Activated CD8-positive, alpha-beta memory T cell treated with anti-CD3 and anti-CD28 coated beads, Interleukin-2, amount 50 U/mL, for 48 hours (primary cell): ENCODE results near the gene PRRG2.
"Not testable (repeated sequence)": the region's sequence is repeated elsewhere in the genome, so short reads cannot be mapped to it uniquely, and the experiment has no call there.

Source experiments
- DNase-seq: peaks from one replicate; pipeline ENCODE4 v3.0.0-alpha.2; 2020

Gene PRRG2

GRCh38 chr19:49614096-49614833 is 33.1 kb downstream of the PRRG2 start:
- peak; percentile 68 for DNase-seq

DNA sequence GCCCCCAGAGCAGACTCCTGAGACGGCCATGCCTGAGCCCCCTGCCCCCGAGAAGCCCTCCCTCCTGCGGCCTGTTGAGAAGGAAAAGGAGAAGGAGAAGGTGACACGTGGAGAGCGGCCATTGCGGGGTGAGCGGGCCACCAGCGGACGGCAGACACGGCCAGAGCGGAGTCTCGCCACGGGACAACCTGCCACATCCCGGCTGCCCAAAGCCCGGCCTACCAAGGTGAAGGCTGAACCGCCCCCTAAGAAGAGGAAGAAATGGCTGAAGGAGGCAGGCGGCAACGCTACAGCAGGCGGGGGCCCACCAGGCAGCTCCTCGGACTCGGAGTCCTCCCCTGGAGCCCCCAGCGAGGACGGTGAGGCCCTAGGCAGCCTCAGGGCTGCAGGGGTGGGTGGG is 34.7 kb downstream of the PRRG2 start:
- DNase-seq: no peak

GRCh38 chr19:49616532-49616931 is 35.4 kb downstream of the PRRG2 start:
- DNase-seq: no peak

- DNase-seq: no peak
These were observed 35.8 kb downstream of the PRRG2 start for GRCh38 chr19:49616945-49617344.

DNA sequence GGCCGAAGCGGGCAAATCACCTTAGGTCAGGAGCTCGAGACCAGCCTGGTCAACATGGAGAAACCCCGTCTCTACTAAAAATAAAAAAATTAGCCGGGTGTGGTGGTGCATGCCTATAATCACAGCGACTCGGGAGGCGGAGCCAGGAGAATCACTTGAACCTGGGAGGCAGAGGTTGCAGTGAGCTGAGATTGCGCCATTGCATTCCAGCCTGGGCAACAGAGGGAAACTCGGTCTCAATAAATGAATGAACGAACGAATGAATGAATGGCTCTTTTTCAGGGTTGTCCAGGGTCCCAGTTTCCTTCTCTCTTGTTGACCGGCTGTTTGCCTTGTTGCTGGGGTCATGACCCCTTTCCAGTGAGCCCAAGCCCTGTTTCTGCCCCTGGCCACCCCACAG is 36.7 kb downstream of the PRRG2 start:
- not testable (repeated sequence) for DNase-seq

DNA sequence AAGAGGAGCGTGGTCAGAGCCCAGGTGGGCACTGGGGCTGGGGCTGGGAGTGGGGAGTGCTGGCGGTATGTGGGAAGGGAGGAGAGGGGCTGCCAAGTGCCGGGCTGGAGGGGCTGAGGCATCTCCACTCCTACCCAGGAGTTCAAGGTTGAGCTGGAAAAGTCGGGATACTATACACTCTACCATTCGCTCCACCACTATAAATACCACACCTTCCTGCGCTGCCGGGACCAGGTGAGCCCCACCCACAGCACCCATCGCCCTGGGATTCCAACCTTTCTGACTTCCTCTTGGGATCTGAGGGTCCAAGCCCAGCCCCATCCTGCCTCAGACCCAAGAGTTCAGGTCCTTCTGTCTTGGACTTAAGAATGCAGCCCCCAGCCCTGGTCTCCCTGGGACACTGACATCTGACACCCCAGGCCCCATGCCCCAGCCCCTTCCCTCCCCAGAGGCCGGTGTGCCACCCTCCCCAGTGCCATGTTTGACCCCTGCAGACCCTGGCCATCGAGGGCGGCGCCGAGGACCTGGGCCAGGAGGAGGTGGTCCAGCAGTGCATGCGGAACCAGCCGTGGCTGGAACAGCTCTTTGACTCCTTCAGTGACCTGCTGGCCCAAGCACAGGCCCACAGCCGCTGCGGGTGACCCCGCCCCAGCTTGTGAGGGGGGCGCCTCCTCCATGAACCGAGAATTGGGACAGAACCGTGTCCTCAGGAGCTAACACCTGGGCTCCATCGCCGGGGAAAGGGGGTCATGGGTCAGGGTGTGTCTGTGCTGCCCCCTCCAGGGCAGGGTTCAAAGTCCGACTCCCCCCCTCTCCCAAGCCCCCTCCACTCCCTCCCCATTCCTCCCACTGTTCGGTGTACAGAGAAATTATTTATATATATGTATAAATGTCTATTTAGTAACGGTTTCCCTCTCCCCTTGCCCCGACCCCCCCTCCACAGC is 44.1 kb downstream of the PRRG2 start:
- no peak for DNase-seq

GRCh38 chr19:49626226-49626625 is 45.1 kb downstream of the PRRG2 start:
- no peak for DNase-seq

GRCh38 chr19:49629659-49630058 is 48.5 kb downstream of the PRRG2 start:
- DNase-seq: no peak

DNA sequence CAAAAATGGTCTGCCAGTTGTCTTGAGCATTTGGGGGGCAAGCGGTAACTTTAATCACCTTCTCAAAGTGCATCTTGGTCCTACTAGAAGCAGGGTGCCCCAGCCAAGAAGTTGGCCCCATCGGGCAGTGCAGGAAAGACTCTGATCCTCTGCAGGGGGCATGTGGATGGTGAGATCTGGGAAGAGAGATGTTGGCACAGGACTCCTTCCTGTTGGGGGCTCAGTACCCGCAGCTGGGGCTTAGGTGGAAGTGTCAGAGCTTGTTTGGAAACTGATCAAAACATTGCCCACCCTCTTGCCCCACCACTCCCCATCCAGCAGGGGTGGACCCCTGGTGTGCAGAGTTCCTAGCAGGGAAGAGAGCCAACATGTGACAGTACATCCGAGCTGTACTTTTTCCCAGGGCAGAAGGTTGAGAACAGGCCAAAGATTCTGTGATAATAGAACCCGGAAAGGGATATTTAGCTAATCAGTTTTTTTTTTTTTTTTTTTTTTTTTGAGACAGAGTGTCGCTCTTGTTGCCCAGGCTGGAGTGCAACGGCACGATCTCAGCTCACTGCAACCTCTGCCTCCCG is 50.0 kb downstream of the PRRG2 start:
- DNase-seq: no peak

- no peak for DNase-seq
These were observed 50.6 kb downstream of the PRRG2 start for GRCh38 chr19:49631610-49632192.

DNA sequence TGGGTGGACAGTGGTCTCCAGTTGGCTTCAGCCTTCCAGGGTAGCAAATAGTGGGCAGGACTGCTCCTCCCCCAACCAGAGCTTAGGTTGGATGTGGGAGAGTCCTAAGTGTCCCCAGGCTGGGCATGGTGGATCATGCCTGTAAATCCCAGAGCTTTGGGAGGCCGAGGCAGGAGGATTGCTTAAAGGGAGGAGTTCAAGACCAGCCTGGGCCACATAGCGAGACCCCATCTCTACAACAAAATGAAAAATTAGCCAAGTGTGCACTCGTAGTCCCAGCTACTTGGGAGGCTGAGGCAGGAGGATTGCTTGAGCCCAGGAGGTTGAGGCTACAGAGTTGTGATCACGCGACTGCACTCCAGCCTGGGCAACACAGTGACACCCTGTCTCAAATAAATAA is 51.5 kb downstream of the PRRG2 start:
- no peak for DNase-seq

DNA sequence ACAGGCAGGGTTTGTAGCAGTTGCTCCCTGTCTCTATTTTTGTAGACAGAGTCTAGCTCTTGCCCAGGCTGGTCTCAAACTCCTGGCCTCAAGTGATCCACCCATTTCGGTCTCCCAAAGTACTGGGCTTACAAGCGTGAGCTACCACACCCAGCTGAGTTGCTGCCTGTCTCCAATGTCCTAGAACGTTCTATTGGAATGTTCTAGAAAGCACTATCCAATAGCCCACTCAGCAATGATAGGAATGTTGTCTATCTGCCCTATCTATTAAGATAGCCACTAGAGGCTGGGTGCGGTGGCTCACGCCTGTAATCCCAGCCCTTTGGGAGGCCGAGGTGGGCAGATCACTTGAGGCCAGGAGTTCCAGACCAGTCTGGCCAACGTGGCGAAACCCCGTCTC is 52.2 kb downstream of the PRRG2 start:
- DNase-seq: not testable (repeated sequence)

DNA sequence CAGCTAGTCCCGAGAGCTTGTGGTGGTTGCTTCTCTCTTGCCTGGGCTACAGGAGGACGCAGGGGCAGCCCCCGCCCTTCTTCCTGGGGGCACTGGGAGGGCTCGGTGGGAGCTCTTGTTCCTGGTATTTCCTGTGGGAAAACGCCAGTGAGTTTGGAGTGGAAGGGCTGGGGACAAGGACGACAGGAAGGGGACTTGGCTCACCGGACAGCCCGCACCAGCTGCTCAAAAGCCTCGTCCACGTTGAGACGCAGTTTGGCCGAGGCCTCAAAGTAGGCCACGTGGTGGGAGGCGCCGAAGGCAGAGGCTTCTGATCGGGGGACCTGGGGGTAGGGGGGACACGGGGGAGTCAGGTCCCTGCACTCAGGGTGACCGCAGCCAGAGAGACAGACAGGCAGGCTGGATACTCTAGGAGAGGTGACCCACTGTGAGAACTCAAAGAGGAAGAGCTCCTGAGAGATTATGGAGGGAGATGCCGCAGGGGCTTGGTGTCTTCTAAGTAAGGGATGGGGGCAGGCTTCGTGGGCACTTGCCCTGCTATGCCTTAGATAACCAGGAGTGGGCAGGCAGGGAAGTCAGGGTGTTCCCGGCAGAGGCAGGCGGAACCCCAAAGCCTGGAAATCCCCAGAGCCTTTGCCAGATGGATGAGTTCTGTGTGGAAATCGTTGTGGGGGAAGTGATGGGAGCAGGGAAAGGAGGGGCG is 54.6 kb downstream of the PRRG2 start:
- DNase-seq: no peak

GRCh38 chr19:49636233-49636932 is 55.3 kb downstream of the PRRG2 start:
- DNase-seq: no peak

DNA sequence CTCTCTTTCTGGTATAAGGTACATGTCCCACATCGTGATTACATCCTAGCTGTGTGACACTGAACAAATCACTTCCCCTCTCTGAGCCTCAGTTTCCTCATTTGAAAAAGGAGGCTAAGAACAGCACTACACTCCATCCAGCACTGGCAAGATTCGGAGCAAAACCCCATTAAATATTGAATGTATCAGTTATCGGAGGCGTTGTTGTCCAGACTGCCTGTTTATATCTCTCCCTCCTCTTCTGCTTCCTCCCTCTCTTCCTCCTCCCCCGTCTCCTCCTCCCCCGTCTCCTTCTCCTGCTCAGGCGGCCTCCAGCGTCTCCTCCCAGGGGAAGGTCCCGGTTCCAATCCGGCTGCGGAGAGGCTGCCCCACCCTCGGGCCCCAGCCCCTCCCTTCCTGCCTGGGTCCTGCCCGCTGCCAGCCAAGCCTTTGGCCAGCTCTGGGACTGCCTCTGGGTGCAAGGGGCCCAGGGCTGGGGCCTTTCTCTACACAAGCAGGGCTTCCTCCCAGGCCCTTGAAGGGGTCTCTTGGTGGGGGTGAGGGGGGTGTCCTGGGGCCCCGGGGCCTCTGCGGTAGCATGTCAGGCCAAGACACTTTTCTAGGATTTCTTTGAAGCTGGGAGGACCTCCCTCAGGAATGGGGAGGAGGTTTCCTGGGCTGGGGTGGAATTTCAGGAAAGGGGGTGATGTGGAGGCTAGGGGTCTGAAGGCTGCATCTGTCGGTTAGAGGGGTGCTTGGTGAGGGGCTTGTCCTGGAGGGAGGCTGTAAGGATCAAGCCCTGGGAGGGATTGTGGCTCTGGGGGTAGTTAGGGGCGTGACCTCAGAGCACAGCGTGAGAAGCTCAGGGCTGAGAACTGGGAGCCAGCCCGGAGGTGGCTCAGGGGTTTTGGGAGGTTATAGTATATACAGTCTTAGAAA is 57.0 kb downstream of the PRRG2 start:
- DNase-seq: no peak

DNA sequence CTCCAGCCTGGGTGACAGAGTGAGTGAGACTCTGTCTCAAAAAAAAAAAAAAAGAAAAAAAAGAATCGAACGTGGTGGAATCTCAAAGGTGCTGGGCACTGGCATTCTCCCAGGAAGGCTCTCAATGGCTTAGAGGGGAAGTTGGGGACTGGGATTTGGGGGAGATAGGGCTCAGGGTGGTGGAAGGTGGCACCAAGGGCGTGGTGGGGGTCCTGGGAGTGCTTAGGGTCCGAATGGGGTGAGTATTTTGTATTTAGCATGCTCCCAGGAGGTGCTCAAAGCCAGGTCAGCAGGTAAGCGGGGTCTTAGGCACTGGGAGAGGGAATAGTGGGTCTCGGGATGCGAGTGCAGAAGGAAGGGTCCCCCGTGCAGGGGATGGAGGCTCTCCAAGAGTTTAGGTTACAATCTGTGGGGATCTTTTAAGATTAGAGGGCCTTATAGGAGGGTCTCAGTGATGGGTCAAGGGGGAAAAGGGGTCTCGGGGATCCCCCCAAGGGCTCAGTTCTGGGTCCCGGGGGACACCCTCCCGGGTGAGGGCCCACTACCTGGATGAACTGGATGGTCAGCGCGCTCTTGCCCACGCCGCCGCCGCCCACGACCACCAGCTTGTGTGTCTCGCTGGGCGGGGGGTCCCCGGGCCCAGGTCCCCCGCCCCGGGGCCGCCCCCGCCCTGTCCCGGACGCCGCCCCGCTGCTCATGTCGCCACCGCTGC is 58.4 kb downstream of the PRRG2 start:
- DNase-seq: no peak

GRCh38 chr19:49640113-49640898 is 59.2 kb downstream of the PRRG2 start, which contains the start of gene RRAS:
Gene RRAS (minus strand): TSS chr19:49640143. CDS start chr19:49640098, 45 bp downstream.
- peak; percentile 99 for DNase-seq
